ENCODE results near the gene PYGO1.

GRCh38 chr15:55522742-55523450 is 65.2 kb downstream of the PYGO1 start:
- TF ChIP-seq KAT7 (CRISPR knock-in tag; IDR thresholded peaks at IDR 0.05; ENCODE audit: borderline replicate concordance) (no peak), CTCF (IDR thresholded peaks at IDR 0.05) (no peak), ATF1 (CRISPR knock-in tag; IDR thresholded peaks at IDR 0.05) (no peak)
